ENCODE data around the gene MRFAP1L1. TPM values are rescaled to one million over a fixed set of nuclear protein-coding genes. Genes with fewer than 3 reads are reported as not detected.

The MRFAP1L1 gene
- total RNA-seq, 4 donors from 2014 or later = 34.9 to 61.1 (median 37.4) TPM

- peak in 1 of 3 donors; percentile 37 for DNase-seq
- Histone ChIP-seq H3K27ac (peak overlapping the region; percentile 34 to 75 (median 66)), H3K27me3 (no peaks in the 10 kb centered on the region)
Observed at GRCh38 chr4:6687947-6688878, 21.5 kb downstream of the MRFAP1L1 start.

GRCh38 chr4:6686104-6686787 is 23.4 kb downstream of the MRFAP1L1 start:
- peaks cover 0 to 10% (median 2%) of the 10 kb centered on the region in 4 donors for H3K4me1 ChIP-seq
- TF ChIP-seq POLR2A (IDR thresholded peaks at IDR 0.05) (no peak), CTCF (IDR thresholded peaks at IDR 0.05) (no peak)

More at GRCh38 chr4:6687947-6688878, 21.5 kb downstream of the MRFAP1L1 start:
- no peak for TF ChIP-seq POLR2A (IDR thresholded peaks at IDR 0.05)
- no peak for TF ChIP-seq CTCF (IDR thresholded peaks at IDR 0.05)
- Histone ChIP-seq H3K4me1 (peaks cover 0 to 10% (median 2%) of the 10 kb centered on the region in 4 donors), H3K36me3 (no peaks in the 10 kb centered on the region), H3K4me3 (peak overlapping the region in 2 of 4 donors; percentile 27 to 40), H3K9me3 (no peaks in the 10 kb centered on the region)

GRCh38 chr4:6684656-6685055 is 25.0 kb downstream of the MRFAP1L1 start:
- Histone ChIP-seq H3K27me3 (no peaks in the 10 kb centered on the region), H3K4me3 (no peak overlapping the region), H3K36me3 (no peaks in the 10 kb centered on the region), H3K9me3 (no peaks in the 10 kb centered on the region), H3K4me1 (peaks cover 0 to 7% (median 0%) of the 10 kb centered on the region in 4 donors), H3K27ac (no peak overlapping the region)
- no peak for DNase-seq
- TF ChIP-seq CTCF (IDR thresholded peaks at IDR 0.05) (no peak), POLR2A (IDR thresholded peaks at IDR 0.05) (no peak)

More at GRCh38 chr4:6686104-6686787, 23.4 kb downstream of the MRFAP1L1 start:
- Histone ChIP-seq H3K4me3 (no peak overlapping the region), H3K36me3 (no peaks in the 10 kb centered on the region), H3K27ac (no peak overlapping the region), H3K27me3 (no peaks in the 10 kb centered on the region), H3K9me3 (no peaks in the 10 kb centered on the region)
- no peak for DNase-seq

GRCh38 chr4:6682862-6683590 is 26.6 kb downstream of the MRFAP1L1 start:
- H3K9me3 ChIP-seq = no peaks in the 10 kb centered on the region
- TF ChIP-seq POLR2A (IDR thresholded peaks at IDR 0.05) (no peak), CTCF (IDR thresholded peaks at IDR 0.05) (no peak)
- H3K4me3 ChIP-seq = no peak overlapping the region
- no peaks in the 10 kb centered on the region for H3K27me3 ChIP-seq
- peak in 1 of 3 donors; percentile 33 for DNase-seq
- no peak overlapping the region for H3K27ac ChIP-seq
- no peaks in the 10 kb centered on the region for H3K4me1 ChIP-seq
- no peaks in the 10 kb centered on the region for H3K36me3 ChIP-seq

- Histone ChIP-seq H3K27ac (no peak overlapping the region), H3K4me1 (peaks cover 0 to 11% (median 0%) of the 10 kb centered on the region in 4 donors), H3K27me3 (no peaks in the 10 kb centered on the region), H3K4me3 (no peak overlapping the region), H3K9me3 (no peaks in the 10 kb centered on the region), H3K36me3 (no peaks in the 10 kb centered on the region)
- peak in 2 of 6 experiments; percentile 18 to 19 for TF ChIP-seq CTCF (IDR thresholded peaks at IDR 0.05)
- no peak for TF ChIP-seq POLR2A (IDR thresholded peaks at IDR 0.05)
- peak in 1 of 3 donors; percentile 46 for DNase-seq
Observed at GRCh38 chr4:6681191-6681590, 28.5 kb downstream of the MRFAP1L1 start.
